GM21367 (cell line): Measurements from ENCODE around the gene CAMK2D.
"Not testable (repeated sequence)": the region's sequence is repeated elsewhere in the genome, so short reads cannot be mapped to it uniquely, and the experiment has no call there.

Experiments used
- ATAC-seq: cut with Tn5 transposase; IDR thresholded peaks from one replicate; pipeline ENCODE4 v1.9.1; 2021; ENCODE audit not compliant: unreplicated experiment

Gene CAMK2D

GRCh38 chr4:113687067-113687718, 74.3 kb downstream of the CAMK2D start:
- ATAC-seq = no peak

GRCh38 chr4:113685157-113685556, 76.4 kb downstream of the CAMK2D start:
- ATAC-seq = not testable (repeated sequence)

GRCh38 chr4:113684534-113685091, 76.9 kb downstream of the CAMK2D start:
- no peak for ATAC-seq

- ATAC-seq = peak; percentile 91
Measured at GRCh38 chr4:113682730-113683537, 78.6 kb downstream of the CAMK2D start.

- no peak for ATAC-seq
Measured at GRCh38 chr4:113678641-113679040, 82.9 kb downstream of the CAMK2D start.

GRCh38 chr4:113677325-113677724, 84.2 kb downstream of the CAMK2D start:
- ATAC-seq = no peak

- no peak for ATAC-seq
Measured at GRCh38 chr4:113675731-113676697, 85.5 kb downstream of the CAMK2D start.

GRCh38 chr4:113674733-113675132, 86.8 kb downstream of the CAMK2D start:
- no peak for ATAC-seq

- ATAC-seq = no peak
Measured at GRCh38 chr4:113674251-113674650, 87.3 kb downstream of the CAMK2D start.

GRCh38 chr4:113673450-113673849, 88.1 kb downstream of the CAMK2D start:
- ATAC-seq = peak; percentile 91

- no peak for ATAC-seq
Measured at GRCh38 chr4:113666386-113667114, 95.0 kb downstream of the CAMK2D start.

- no peak for ATAC-seq
Measured at GRCh38 chr4:113665036-113665435, 96.5 kb downstream of the CAMK2D start.

- ATAC-seq = no peak
Measured at GRCh38 chr4:113662581-113662980, 99.0 kb downstream of the CAMK2D start.

GRCh38 chr4:113659127-113659526, 102.4 kb downstream of the CAMK2D start:
- ATAC-seq = no peak

- ATAC-seq = no peak
Measured at GRCh38 chr4:113657586-113658233, 103.8 kb downstream of the CAMK2D start.

- ATAC-seq = no peak
Measured at GRCh38 chr4:113653871-113654270, 107.7 kb downstream of the CAMK2D start.

- no peak for ATAC-seq
Measured at GRCh38 chr4:113646442-113646822, 115.1 kb downstream of the CAMK2D start.

GRCh38 chr4:113645771-113646441, 115.6 kb downstream of the CAMK2D start:
- no peak for ATAC-seq

- ATAC-seq = no peak
Measured at GRCh38 chr4:113645288-113645687, 116.2 kb downstream of the CAMK2D start.
